IPS-20b (cell line): Measurements from ENCODE around the gene MYOM1.
"Not testable (repeated sequence)": the region's sequence is repeated elsewhere in the genome, so short reads cannot be mapped to it uniquely, and the experiment has no call there.

Source experiments
- H3K27ac ChIP-seq: one replicate; pipeline ENCODE4 v1.5.1; 2013; ENCODE audit warnings: low read length
- H3K27me3 ChIP-seq: 2 replicates; pipeline ENCODE4 v1.6.1; 2013; ENCODE audit warnings: mild to moderate bottlenecking, low read length, inconsistent platforms; ENCODE audit not compliant: insufficient read depth
- H3K36me3 ChIP-seq: 2 replicates; pipeline ENCODE4 v1.6.1; 2013; ENCODE audit warnings: low read depth, mild to moderate bottlenecking, inconsistent platforms, low read length, moderate library complexity; ENCODE audit not compliant: insufficient read depth
- H3K4me1 ChIP-seq: 2 replicates; pipeline ENCODE4 v1.6.1; 2013; ENCODE audit warnings: mild to moderate bottlenecking, control low read depth, inconsistent platforms, low read length, moderate library complexity; ENCODE audit not compliant: insufficient read depth
- H3K4me3 ChIP-seq: 2 replicates; pipeline ENCODE4 v1.5.1; 2013; ENCODE audit warnings: mild to moderate bottlenecking, low read length, inconsistent platforms
- H3K9ac ChIP-seq: 2 replicates; pipeline ENCODE4 v1.6.1; 2013; ENCODE audit warnings: low read depth, mild to moderate bottlenecking, inconsistent platforms, low read length, moderate library complexity
- H3K9me3 ChIP-seq: 2 replicates; pipeline ENCODE4 v1.6.1; 2013; ENCODE audit warnings: mild to moderate bottlenecking, low read depth, low read length, inconsistent platforms; ENCODE audit not compliant: insufficient read depth

Gene MYOM1

GRCh38 chr18:3230401-3231334 is 10.9 kb upstream of the MYOM1 start:
- no peaks in the 10 kb centered on the region for H3K9me3 ChIP-seq
- no peak overlapping the region for H3K27ac ChIP-seq
- H3K4me1 ChIP-seq = no peaks in the 10 kb centered on the region
- no peak overlapping the region for H3K9ac ChIP-seq
- no peaks in the 10 kb centered on the region for H3K36me3 ChIP-seq
- no peak overlapping the region for H3K4me3 ChIP-seq
- no peaks in the 10 kb centered on the region for H3K27me3 ChIP-seq

- no peak overlapping the region for H3K4me3 ChIP-seq
- H3K27me3 ChIP-seq = no peaks in the 10 kb centered on the region
- no peak overlapping the region for H3K9ac ChIP-seq
- H3K27ac ChIP-seq = no peak overlapping the region
- no peaks in the 10 kb centered on the region for H3K9me3 ChIP-seq
- no peaks in the 10 kb centered on the region for H3K4me1 ChIP-seq
- no peaks in the 10 kb centered on the region for H3K36me3 ChIP-seq
These were observed 6.3 kb upstream of the MYOM1 start for GRCh38 chr18:3226048-3226447.

GRCh38 chr18:3225588-3225987 is 5.8 kb upstream of the MYOM1 start:
- Histone ChIP-seq H3K9ac (no peak overlapping the region), H3K4me1 (no peaks in the 10 kb centered on the region), H3K27ac (no peak overlapping the region)

GRCh38 chr18:3224223-3224622 is 4.5 kb upstream of the MYOM1 start:
- Histone ChIP-seq H3K4me3 (no peak overlapping the region), H3K9ac (no peak overlapping the region), H3K27me3 (no peaks in the 10 kb centered on the region), H3K27ac (no peak overlapping the region), H3K36me3 (no peaks in the 10 kb centered on the region), H3K4me1 (no peaks in the 10 kb centered on the region), H3K9me3 (no peaks in the 10 kb centered on the region)

More at GRCh38 chr18:3225588-3225987, 5.8 kb upstream of the MYOM1 start:
- Histone ChIP-seq H3K27me3 (no peaks in the 10 kb centered on the region), H3K36me3 (no peaks in the 10 kb centered on the region), H3K4me3 (no peak overlapping the region), H3K9me3 (no peaks in the 10 kb centered on the region)

DNA sequence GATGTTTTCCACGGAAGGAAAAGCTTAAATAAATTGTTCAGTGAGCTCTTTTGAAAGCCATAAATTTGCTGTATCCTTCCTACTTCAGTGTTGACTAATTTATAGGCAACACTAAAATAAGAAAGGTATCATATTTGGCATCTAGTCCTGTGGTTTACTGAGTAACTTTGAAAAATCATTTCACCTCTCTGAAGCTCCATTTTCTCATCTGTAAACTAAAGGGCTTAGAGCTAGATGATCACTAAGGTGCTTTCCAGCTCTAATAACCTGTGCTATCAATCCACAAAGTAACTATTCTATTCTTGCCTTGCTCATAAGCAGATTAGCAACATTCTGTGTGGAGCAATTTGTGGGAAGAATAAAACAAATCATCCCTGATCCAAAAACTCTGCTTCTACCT is 3.6 kb upstream of the MYOM1 start:
- Histone ChIP-seq H3K27ac (no peak overlapping the region), H3K9ac (no peak overlapping the region), H3K4me3 (no peak overlapping the region), H3K27me3 (no peaks in the 10 kb centered on the region), H3K36me3 (no peaks in the 10 kb centered on the region), H3K4me1 (no peaks in the 10 kb centered on the region), H3K9me3 (no peaks in the 10 kb centered on the region)

- H3K4me1 ChIP-seq = no peaks in the 10 kb centered on the region
- no peak overlapping the region for H3K27ac ChIP-seq
- no peak overlapping the region for H3K4me3 ChIP-seq
- H3K9me3 ChIP-seq = no peaks in the 10 kb centered on the region
- H3K36me3 ChIP-seq = no peaks in the 10 kb centered on the region
- no peaks in the 10 kb centered on the region for H3K27me3 ChIP-seq
- no peak overlapping the region for H3K9ac ChIP-seq
These were observed 1.7 kb upstream of the MYOM1 start for GRCh38 chr18:3221496-3221895.

DNA sequence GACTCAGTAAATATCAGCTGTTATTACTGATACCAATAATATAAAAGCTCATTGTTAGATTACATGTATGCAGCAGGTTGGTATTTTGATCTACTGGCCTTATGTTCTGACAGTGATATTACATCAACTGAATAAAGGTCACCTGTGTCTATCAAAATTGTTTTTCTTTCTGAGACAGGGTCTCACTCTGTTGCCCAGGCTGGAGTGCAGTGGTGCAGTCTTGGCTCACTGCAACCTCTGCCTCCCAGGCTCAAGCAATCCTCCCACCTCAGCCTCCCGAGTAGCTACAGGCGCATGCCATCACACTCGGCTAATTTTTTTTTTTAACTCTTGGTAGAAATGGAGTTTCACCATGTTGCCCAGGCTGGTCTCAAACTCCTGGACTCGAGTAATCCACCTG is 1.1 kb upstream of the MYOM1 start:
- not testable (repeated sequence) for H3K9me3 ChIP-seq, H3K27me3 ChIP-seq, H3K36me3 ChIP-seq, H3K9ac ChIP-seq, H3K4me1 ChIP-seq, H3K27ac ChIP-seq, H3K4me3 ChIP-seq

DNA sequence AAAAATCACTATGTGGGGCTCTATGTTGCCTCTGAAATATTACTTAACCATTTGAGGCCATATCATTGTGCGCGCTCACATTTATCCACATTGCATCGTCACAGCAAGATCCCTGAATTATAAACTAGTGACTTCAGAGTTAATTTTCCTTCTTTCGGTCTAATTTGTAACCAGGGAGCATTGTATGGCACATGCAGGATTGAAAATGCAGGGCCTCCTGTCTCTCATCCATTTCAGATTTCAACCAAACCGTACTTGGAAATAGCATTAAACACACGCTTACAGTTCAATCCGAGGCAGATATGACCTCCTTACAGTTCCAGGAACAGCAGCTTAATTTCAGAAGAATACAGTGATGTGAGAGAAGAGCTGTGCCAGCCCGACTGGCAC is 532 bp downstream of the MYOM1 start:
- H3K9ac ChIP-seq = 0 out of 2 replicates have a peak overlapping the region, but pooled peaks have one; percentile 18
- no peak overlapping the region for H3K27ac ChIP-seq

DNA sequence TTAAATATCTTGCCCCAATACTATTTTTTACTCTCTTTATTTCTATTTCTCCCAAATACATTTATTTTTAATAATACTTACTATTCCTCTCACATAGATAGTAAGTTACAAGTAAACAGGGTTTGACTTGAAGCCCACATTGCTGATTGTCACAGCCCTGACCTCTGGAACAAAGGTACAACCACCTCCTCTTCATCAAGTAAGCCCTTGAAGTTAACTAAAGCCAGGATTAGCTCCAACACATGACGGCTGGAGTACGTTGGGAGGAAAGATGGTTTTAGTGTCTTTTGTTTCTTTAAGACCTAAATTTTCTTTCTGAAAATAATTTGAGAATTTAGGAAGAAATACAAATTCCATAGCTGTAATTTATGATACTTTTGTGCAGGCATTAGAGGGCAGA is 949 bp downstream of the MYOM1 start:
- Histone ChIP-seq H3K9ac (no peak overlapping the region), H3K4me3 (no peak overlapping the region), H3K27me3 (no peaks in the 10 kb centered on the region), H3K27ac (no peak overlapping the region), H3K36me3 (no peaks in the 10 kb centered on the region), H3K4me1 (no peaks in the 10 kb centered on the region), H3K9me3 (no peaks in the 10 kb centered on the region)

More for the DNA sequence above, 532 bp downstream of the MYOM1 start:
- no peaks in the 10 kb centered on the region for H3K27me3 ChIP-seq
- H3K4me3 ChIP-seq = no peak overlapping the region
- H3K9me3 ChIP-seq = no peaks in the 10 kb centered on the region
- no peaks in the 10 kb centered on the region for H3K4me1 ChIP-seq
- H3K36me3 ChIP-seq = no peaks in the 10 kb centered on the region

DNA sequence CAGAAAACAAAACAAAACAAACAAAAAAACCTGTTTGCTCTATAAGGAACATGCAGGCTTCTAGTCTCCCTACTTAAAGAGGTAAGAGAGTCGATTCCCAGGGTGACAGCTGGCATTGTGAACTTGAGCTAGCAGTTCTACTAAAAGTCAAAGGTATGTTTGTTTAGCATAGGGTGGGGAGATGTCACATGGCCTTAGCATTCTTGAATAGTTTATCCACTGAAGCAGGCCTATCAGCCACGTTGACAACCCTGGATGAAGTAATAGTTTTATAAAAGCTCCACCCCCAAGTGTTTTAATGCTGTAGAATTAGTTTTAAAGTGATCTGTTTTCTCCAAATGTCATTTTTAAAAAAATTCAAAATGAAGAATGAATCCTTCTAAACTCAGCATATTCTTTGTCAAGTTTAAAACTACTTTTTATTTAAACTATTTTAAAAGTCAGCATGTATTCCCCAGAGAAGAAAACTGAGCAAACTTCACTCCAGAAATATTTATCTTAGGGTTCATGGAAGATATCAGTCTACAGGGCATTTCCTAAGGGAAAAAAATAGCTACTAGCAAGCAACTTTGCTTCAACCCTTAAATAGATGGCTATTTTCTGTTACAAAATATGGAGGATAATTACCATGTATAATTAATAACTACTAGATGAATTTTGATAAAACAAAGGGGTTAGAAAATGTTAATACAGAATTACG is 1.7 kb downstream of the MYOM1 start:
- no peak overlapping the region for H3K27ac ChIP-seq

DNA sequence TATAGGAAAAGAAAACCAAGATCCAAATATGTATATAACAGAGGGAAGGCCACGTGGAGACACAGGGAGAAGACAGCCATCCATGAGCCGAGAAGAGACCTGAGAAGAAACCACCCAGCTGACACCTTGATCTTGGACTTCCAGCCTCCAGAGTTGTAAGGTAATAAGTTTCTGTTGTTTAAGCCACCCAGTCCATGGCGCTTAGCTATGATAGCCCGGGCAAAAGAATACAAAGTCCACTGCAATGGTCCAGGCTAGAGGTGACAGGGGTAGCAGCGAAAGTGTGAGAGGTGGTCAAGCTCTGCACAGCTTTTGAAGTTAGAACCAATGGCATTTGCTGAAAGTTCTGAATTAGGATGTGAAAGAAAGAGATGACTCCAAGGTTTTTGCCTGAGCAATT is 2.8 kb downstream of the MYOM1 start:
- H3K9ac ChIP-seq = no peak overlapping the region
- H3K27me3 ChIP-seq = no peaks in the 10 kb centered on the region
- H3K9me3 ChIP-seq = no peaks in the 10 kb centered on the region
- no peak overlapping the region for H3K4me3 ChIP-seq
- H3K36me3 ChIP-seq = no peaks in the 10 kb centered on the region
- no peaks in the 10 kb centered on the region for H3K4me1 ChIP-seq
- no peak overlapping the region for H3K27ac ChIP-seq

More for the DNA sequence above, 1.7 kb downstream of the MYOM1 start:
- Histone ChIP-seq H3K27me3 (no peaks in the 10 kb centered on the region), H3K9ac (no peak overlapping the region), H3K4me3 (no peak overlapping the region), H3K9me3 (no peaks in the 10 kb centered on the region), H3K4me1 (no peaks in the 10 kb centered on the region), H3K36me3 (no peaks in the 10 kb centered on the region)
